ENCODE measurements around the gene ITGA3. TPM values are rescaled to one million over a fixed set of nuclear protein-coding genes. Genes with fewer than 3 reads are reported as not detected.

Gene ITGA3
- total RNA-seq, 1 donor from 2014 or later = 17.0 TPM

DNA sequence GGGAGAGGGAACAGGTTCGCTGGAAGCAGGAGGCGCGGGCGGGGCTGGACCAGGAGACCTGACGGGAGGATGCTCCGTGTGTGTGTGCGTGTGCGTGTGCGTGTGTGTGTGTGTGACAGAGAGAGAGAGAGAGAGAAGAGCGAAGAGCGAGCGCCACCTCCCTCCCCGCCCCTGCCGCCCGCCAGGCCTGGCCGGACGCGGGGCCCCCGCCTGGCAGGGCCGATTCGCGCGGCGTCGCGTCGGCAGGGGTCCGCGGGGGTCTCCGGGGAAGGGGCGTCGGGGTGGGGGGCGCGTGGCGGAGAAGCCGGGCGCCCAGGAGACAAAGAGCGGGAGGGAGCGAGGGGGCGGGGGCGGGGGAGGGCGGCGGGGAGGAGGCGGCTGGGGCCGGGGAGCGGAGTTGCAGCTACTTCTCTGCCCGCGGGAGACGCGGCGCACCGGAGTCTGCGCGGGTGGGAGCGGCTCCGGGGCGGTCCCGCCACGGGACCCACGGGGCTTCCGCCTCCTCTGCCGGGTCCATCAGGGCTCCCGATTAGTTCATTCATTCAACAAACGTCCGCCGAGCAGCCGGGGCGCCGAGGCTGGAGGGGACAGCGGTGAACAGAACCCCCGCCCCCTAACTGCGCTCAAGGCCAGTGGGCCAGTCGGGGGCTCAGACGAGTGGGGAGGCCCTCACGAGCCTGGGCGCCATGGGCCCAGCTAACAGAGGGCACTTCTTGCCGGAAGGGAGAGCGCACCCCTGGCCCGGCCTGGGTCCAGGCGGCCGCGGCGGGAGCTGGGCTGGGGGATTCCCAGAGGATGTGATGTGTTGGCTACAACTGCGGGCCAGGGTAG, 74.0 kb downstream of the ITGA3 start, which contains the start of gene SAMD14:
SAMD14 (minus strand) TSS at position 433 of the 831 bp plus-strand sequence. CDS start 5,201 bp downstream, outside the sequence.
- intact Hi-C loops (cut with micrococcal nuclease) = no loop called here
- Histone ChIP-seq H3K36me3 (peaks cover 9% of the 10 kb centered on the region), H3K9me3 (replicated peaks) (no peaks in the 10 kb centered on the region), H3K27me3 (ENCODE audit: low read depth) (peaks cover 11% of the 10 kb centered on the region), H3K4me1 (peaks cover 56% of the 10 kb centered on the region), H3K4me3 (peak within 1 kb of the TSS; percentile 66), H3K27ac (replicated peaks) (no peak within 1 kb of the TSS)
- TF ChIP-seq, protein P1, sequence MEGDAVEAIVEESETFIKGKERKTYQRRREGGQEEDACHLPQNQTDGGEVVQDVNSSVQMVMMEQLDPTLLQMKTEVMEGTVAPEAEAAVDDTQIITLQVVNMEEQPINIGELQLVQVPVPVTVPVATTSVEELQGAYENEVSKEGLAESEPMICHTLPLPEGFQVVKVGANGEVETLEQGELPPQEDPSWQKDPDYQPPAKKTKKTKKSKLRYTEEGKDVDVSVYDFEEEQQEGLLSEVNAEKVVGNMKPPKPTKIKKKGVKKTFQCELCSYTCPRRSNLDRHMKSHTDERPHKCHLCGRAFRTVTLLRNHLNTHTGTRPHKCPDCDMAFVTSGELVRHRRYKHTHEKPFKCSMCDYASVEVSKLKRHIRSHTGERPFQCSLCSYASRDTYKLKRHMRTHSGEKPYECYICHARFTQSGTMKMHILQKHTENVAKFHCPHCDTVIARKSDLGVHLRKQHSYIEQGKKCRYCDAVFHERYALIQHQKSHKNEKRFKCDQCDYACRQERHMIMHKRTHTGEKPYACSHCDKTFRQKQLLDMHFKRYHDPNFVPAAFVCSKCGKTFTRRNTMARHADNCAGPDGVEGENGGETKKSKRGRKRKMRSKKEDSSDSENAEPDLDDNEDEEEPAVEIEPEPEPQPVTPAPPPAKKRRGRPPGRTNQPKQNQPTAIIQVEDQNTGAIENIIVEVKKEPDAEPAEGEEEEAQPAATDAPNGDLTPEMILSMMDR (IDR thresholded peaks at IDR 0.05; ENCODE audit: borderline replicate concordance) = no peak
- DNase-seq = no peak

DNA sequence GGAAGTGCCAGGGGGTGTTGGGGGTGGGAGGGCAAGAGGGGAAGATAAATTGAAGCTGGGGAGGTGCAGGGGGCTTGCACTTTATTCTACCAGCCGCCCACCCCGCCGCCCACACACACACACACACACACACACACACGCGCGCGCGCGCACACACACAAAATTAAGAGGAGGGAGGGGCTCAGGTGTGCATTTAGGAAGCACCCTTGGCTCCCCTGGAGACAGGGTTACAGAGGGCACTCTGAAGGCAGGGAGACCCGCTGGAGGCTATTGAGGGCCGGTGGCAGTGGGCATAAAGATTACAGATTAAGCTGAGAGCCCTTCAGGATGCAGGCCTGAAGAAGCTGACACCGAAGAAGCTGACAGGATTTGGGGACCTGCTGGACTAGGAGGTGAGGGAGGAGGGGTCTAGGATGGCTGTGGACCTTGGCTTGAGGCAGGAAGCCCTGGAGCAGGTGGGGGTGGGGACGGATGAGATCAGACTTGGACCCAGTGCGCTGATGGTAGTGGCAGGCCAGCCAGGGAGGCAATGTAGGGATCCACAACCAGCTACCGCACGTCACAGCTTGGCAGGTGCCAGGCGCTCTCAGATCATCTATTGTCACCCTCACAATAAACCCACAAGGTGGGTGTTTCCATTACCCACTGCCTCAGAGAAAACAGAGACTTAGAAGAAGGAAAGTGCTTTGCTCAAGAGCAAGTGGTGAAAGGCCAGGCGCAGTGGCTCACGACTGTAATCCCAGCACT, 74.8 kb downstream of the ITGA3 start:
- Histone ChIP-seq H3K27me3 (ENCODE audit: low read depth) (peaks cover 11% of the 10 kb centered on the region), H3K4me1 (peaks cover 56% of the 10 kb centered on the region), H3K36me3 (peaks cover 17% of the 10 kb centered on the region), H3K9me3 (replicated peaks) (no peaks in the 10 kb centered on the region), H3K27ac (replicated peaks) (no peak overlapping the region), H3K4me3 (peak overlapping the region; percentile 66)
- TF ChIP-seq, protein P1 (IDR thresholded peaks at IDR 0.05; ENCODE audit: borderline replicate concordance) = no peak
- no peak for DNase-seq
- intact Hi-C loops (cut with micrococcal nuclease) = no loop called here

DNA sequence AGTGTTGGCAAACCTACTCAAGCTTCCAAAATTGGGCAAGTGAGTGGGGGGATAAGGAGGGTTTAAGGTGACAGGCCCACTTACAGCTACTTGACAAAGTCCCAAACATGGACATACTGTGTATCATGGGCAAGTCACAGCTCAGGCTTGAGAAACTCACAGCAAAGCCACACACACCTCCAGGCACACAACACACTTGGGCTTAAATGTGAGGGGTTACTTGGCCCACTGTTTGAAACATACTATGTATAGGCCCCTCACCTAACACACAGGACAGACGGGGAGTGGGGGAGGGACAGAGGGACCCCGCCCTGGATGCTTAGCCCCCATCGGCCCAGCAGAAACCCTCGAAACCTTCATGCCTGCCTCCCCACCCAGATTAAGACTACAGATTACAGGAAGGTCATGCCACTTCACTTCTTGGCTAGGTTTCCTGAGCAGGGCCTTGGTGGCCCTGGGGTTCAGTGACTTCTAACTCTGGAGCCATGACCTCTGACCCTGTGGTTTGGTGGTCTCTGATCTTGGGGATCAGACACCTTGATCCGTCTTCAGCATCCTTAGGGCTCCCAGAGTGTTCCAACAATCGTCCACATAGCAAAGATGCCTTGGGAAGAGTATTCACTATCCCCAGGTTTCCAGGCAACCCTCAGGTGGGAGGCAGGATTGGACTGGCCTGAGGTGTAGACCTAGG, 76.3 kb downstream of the ITGA3 start:
- peak overlapping the region; percentile 90 for H3K27ac ChIP-seq (replicated peaks)
- H3K27me3 ChIP-seq (ENCODE audit: low read depth) = peaks cover 11% of the 10 kb centered on the region
- peaks cover 56% of the 10 kb centered on the region for H3K4me1 ChIP-seq
- intact Hi-C loops (cut with micrococcal nuclease) = no loop called here
- no peaks in the 10 kb centered on the region for H3K9me3 ChIP-seq (replicated peaks)
- no peak for DNase-seq
- peaks cover 32% of the 10 kb centered on the region for H3K36me3 ChIP-seq
- TF ChIP-seq, protein P1 (IDR thresholded peaks at IDR 0.05; ENCODE audit: borderline replicate concordance) = no peak
- no peak overlapping the region for H3K4me3 ChIP-seq

GRCh38 chr17:50133028-50133768, 77.3 kb downstream of the ITGA3 start:
- DNase-seq = no peak
- no peaks in the 10 kb centered on the region for H3K9me3 ChIP-seq (replicated peaks)
- H3K4me3 ChIP-seq = no peak overlapping the region
- peaks cover 41% of the 10 kb centered on the region for H3K36me3 ChIP-seq
- intact Hi-C loops (cut with micrococcal nuclease) = no loop called here
- TF ChIP-seq, protein P1 (IDR thresholded peaks at IDR 0.05; ENCODE audit: borderline replicate concordance) = no peak
- H3K4me1 ChIP-seq = peaks cover 56% of the 10 kb centered on the region
- peaks cover 11% of the 10 kb centered on the region for H3K27me3 ChIP-seq (ENCODE audit: low read depth)
- peak overlapping the region; percentile 90 for H3K27ac ChIP-seq (replicated peaks)

DNA sequence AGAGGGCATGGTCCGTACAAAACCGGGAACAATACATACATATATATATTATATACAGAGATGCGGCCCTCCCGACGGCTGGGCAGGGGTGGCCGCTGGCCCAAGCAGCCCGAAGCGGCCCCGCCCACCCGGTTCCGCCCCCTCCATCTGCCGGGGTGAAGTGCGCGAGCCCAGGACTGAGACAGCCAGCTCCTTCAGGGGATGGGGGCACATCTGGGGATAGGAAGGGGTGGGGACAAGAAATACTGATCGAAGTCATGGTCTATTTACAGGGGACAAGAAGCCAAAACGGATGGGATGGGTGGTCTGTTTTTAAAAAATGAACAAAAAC, 77.8 kb downstream of the ITGA3 start:
- H3K4me3 ChIP-seq = no peak overlapping the region
- intact Hi-C loops (cut with micrococcal nuclease) = no loop called here
- H3K27ac ChIP-seq (replicated peaks) = peak overlapping the region; percentile 90
- DNase-seq = no peak
- peaks cover 46% of the 10 kb centered on the region for H3K36me3 ChIP-seq
- peaks cover 8% of the 10 kb centered on the region for H3K27me3 ChIP-seq (ENCODE audit: low read depth)
- TF ChIP-seq, protein P1 (IDR thresholded peaks at IDR 0.05; ENCODE audit: borderline replicate concordance) = no peak
- H3K9me3 ChIP-seq (replicated peaks) = no peaks in the 10 kb centered on the region
- peaks cover 53% of the 10 kb centered on the region for H3K4me1 ChIP-seq

Measured in left ventricle myocardium inferior (tissue), 1 donor.